ENCODE data around the gene NUTF2. TPM values are rescaled to one million over a fixed set of nuclear protein-coding genes. Genes with fewer than 3 reads are reported as not detected.
"Not testable (repeated sequence)": the region's sequence is repeated elsewhere in the genome, so short reads cannot be mapped to it uniquely, and the experiment has no call there.

NUTF2 gene
- total RNA-seq, 1 experiment from 2014 or later = 340 TPM

- no peak for DNase-seq
- no peaks in the 10 kb centered on the region for H3K27me3 ChIP-seq (ENCODE audit: control insufficient read depth, insufficient read depth, low read length)
- H3K36me3 ChIP-seq (replicated peaks; ENCODE audit: control insufficient read depth, insufficient read depth, low read length) = no peaks in the 10 kb centered on the region
- H3K4me3 ChIP-seq (ENCODE audit: insufficient read depth, low read depth, low read length) = no peak overlapping the region
Observed at GRCh38 chr16:67897231-67897630, 50.5 kb downstream of the NUTF2 start.

- H3K4me3 ChIP-seq (ENCODE audit: insufficient read depth, low read depth, low read length) = no peak overlapping the region
- no peaks in the 10 kb centered on the region for H3K27me3 ChIP-seq (ENCODE audit: control insufficient read depth, insufficient read depth, low read length)
- H3K36me3 ChIP-seq (replicated peaks; ENCODE audit: control insufficient read depth, insufficient read depth, low read length) = no peaks in the 10 kb centered on the region; the same call in 1 of the 2 replicates
- DNase-seq = no peak
Observed at GRCh38 chr16:67901734-67902133, 55.0 kb downstream of the NUTF2 start.

GRCh38 chr16:67902831-67903230 lies 56.1 kb downstream of the NUTF2 start:
- H3K27me3 ChIP-seq (ENCODE audit: control insufficient read depth, insufficient read depth, low read length) = no peaks in the 10 kb centered on the region
- H3K4me3 ChIP-seq (ENCODE audit: insufficient read depth, low read depth, low read length) = no peak overlapping the region
- no peak for DNase-seq
- no peaks in the 10 kb centered on the region; the same call in 1 of the 2 replicates for H3K36me3 ChIP-seq (replicated peaks; ENCODE audit: control insufficient read depth, insufficient read depth, low read length)

- Histone ChIP-seq H3K36me3 (replicated peaks; ENCODE audit: control insufficient read depth, insufficient read depth, low read length) (peaks cover 6% of the 10 kb centered on the region), H3K27me3 (ENCODE audit: control insufficient read depth, insufficient read depth, low read length) (no peaks in the 10 kb centered on the region), H3K4me3 (ENCODE audit: insufficient read depth, low read depth, low read length) (no peak overlapping the region)
- peak; percentile 53 for DNase-seq
Observed at GRCh38 chr16:67907397-67908180, 60.9 kb downstream of the NUTF2 start.

GRCh38 chr16:67909056-67909742 lies 62.5 kb downstream of the NUTF2 start:
- no peak for DNase-seq
- peaks cover 6% of the 10 kb centered on the region for H3K36me3 ChIP-seq (replicated peaks; ENCODE audit: control insufficient read depth, insufficient read depth, low read length)

GRCh38 chr16:67910158-67910557 lies 63.4 kb downstream of the NUTF2 start:
- DNase-seq = no peak
- Histone ChIP-seq H3K4me3 (ENCODE audit: insufficient read depth, low read depth, low read length) (no peak overlapping the region), H3K27me3 (ENCODE audit: control insufficient read depth, insufficient read depth, low read length) (no peaks in the 10 kb centered on the region), H3K36me3 (replicated peaks; ENCODE audit: control insufficient read depth, insufficient read depth, low read length) (peaks cover 6% of the 10 kb centered on the region)

More at GRCh38 chr16:67909056-67909742, 62.5 kb downstream of the NUTF2 start:
- no peak overlapping the region for H3K4me3 ChIP-seq (ENCODE audit: insufficient read depth, low read depth, low read length)
- H3K27me3 ChIP-seq (ENCODE audit: control insufficient read depth, insufficient read depth, low read length) = no peaks in the 10 kb centered on the region

GRCh38 chr16:67914758-67915495 lies 68.2 kb downstream of the NUTF2 start:
- Histone ChIP-seq H3K36me3 (replicated peaks; ENCODE audit: control insufficient read depth, insufficient read depth, low read length) (peaks cover 4% of the 10 kb centered on the region), H3K27me3 (ENCODE audit: control insufficient read depth, insufficient read depth, low read length) (no peaks in the 10 kb centered on the region), H3K4me3 (ENCODE audit: insufficient read depth, low read depth, low read length) (no peak overlapping the region)
- DNase-seq = no peak

GRCh38 chr16:67915496-67915769 lies 68.7 kb downstream of the NUTF2 start:
- not testable (repeated sequence) for H3K4me3 ChIP-seq (ENCODE audit: insufficient read depth, low read depth, low read length); DNase-seq; H3K27me3 ChIP-seq (ENCODE audit: control insufficient read depth, insufficient read depth, low read length); H3K36me3 ChIP-seq (replicated peaks; ENCODE audit: control insufficient read depth, insufficient read depth, low read length)

GRCh38 chr16:67915831-67916723 lies 69.3 kb downstream of the NUTF2 start:
- no peaks in the 10 kb centered on the region for H3K27me3 ChIP-seq (ENCODE audit: control insufficient read depth, insufficient read depth, low read length)
- DNase-seq = no peak

GRCh38 chr16:67917140-67917851 lies 70.6 kb downstream of the NUTF2 start:
- no peak for DNase-seq
- peaks cover 1% of the 10 kb centered on the region for H3K36me3 ChIP-seq (replicated peaks; ENCODE audit: control insufficient read depth, insufficient read depth, low read length)
- no peaks in the 10 kb centered on the region for H3K27me3 ChIP-seq (ENCODE audit: control insufficient read depth, insufficient read depth, low read length)
- H3K4me3 ChIP-seq (ENCODE audit: insufficient read depth, low read depth, low read length) = no peak overlapping the region

More at GRCh38 chr16:67915831-67916723, 69.3 kb downstream of the NUTF2 start:
- Histone ChIP-seq H3K4me3 (ENCODE audit: insufficient read depth, low read depth, low read length) (no peak overlapping the region), H3K36me3 (replicated peaks; ENCODE audit: control insufficient read depth, insufficient read depth, low read length) (peaks cover 3% of the 10 kb centered on the region)

GRCh38 chr16:67917852-67918236 lies 71.1 kb downstream of the NUTF2 start:
- H3K36me3 ChIP-seq (replicated peaks; ENCODE audit: control insufficient read depth, insufficient read depth, low read length) = peaks cover 1% of the 10 kb centered on the region
- H3K4me3 ChIP-seq (ENCODE audit: insufficient read depth, low read depth, low read length) = no peak overlapping the region
- no peak for DNase-seq
- H3K27me3 ChIP-seq (ENCODE audit: control insufficient read depth, insufficient read depth, low read length) = no peaks in the 10 kb centered on the region

- DNase-seq = no peak
- Histone ChIP-seq H3K4me3 (ENCODE audit: insufficient read depth, low read depth, low read length) (no peak overlapping the region), H3K27me3 (ENCODE audit: control insufficient read depth, insufficient read depth, low read length) (no peaks in the 10 kb centered on the region), H3K36me3 (replicated peaks; ENCODE audit: control insufficient read depth, insufficient read depth, low read length) (peaks cover 4% of the 10 kb centered on the region)
Observed at GRCh38 chr16:67919622-67920221, 73.0 kb downstream of the NUTF2 start.

All from H7 (cell line).